ENCODE measurements around the gene RSRP1.
"Not testable (repeated sequence)": the region's sequence is repeated elsewhere in the genome, so short reads cannot be mapped to it uniquely, and the experiment has no call there.

- TF ChIP-seq POLR2A (IDR thresholded peaks at IDR 0.05; ENCODE audit: low read length); GATA1 (IDR thresholded peaks at IDR 0.05; ENCODE audit: low read depth, low read length): not testable (repeated sequence)
Observed at GRCh38 chr1:25288573-25289101, 41.4 kb upstream of the RSRP1 start.
